ENCODE data around the gene TMEM209. TPM values are rescaled to one million over a fixed set of nuclear protein-coding genes. Genes with fewer than 3 reads are reported as not detected.

TMEM209 gene
- 4.8 and 6.0 TPM in 2 replicates for total RNA-seq (ENCODE audit: low replicate concordance)

DNA sequence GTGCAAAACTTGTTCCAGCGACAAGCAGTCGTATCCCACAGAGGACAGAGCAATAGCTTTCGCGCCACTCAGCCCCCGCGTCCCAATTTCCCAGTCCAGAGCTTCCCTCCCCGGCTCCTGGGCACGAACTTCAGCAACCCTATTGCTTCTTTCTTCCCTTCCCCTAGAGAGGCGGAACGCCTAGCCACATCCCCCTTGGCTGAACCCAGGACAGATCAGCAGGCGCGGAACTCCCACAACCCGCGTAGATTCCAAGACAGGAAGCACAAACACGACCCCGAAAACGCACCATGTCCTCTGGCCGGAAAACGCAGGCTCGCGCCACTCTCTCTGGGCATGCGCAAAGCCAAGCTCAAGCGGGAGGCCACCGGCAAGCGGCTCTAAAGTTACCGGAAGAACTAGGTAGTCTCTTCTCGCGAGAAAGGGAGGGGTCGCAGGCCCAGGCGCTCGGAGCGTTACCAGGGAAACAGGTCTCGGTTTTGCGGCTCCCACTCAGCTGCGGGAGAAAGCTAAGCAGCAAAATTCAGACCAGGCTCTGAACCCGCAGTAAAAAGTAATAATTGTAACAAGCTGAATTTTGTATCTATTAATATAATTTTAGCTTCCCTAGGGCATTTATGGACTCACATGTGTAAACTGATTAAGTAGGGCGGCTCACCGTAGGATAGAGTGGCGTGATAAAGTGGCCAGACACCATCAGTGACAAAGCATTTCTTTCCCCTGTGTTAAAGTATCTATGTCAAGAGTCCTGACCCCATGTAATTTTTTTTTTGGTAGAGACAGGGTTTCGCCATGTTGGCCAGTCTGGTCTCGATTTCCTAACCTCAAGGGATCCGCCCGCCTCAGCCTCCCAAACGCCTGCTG lies at the start of gene TMEM209:
Gene TMEM209 (minus strand): TSS at position 323 of the 864 bp plus-strand sequence. CDS start 31 bp downstream, at position 292.

DNA sequence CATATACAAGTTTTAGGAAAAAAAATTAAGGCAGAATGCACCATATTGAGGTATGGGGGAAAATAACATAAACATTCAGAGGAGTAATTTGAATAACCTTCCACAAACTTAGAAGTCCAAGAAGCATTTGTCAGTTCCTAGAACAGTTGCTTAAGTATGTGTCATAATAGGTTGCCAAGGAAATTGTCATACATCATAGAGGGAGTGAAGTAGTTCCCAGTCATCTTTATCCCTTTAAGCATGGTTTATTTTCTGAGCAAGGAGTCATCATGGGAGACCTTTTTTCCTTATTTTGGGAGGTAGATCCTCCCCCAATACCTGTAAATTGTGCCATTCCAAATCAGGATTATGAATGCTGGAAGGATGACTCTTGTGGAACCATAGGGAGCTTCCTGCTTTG lies 2.4 kb upstream of the TMEM209 start, which contains the start of gene SSMEM1:
Gene SSMEM1 (plus strand): TSS at position 219 of the 400 bp plus-strand sequence. CDS start 51 bp downstream, at position 270.

Other genes with a start within 250 kb of the TMEM209 start
- 11.0 and 13.2 TPM in 2 replicates for gene ZC3HC1, start 154.0 kb downstream of the TMEM209 start, total RNA-seq (ENCODE audit: low replicate concordance)
- gene KLHDC10, start 134.9 kb downstream of the TMEM209 start, total RNA-seq (ENCODE audit: low replicate concordance) = 26.8 and 47.4 TPM in 2 replicates
- not detected in 2 replicates for gene SSMEM1, start 2.5 kb upstream of the TMEM209 start, total RNA-seq (ENCODE audit: low replicate concordance)
- gene CPA2, start 61.5 kb upstream of the TMEM209 start, total RNA-seq (ENCODE audit: low replicate concordance) = 0.08 TPM in 1 of 2 replicates, not detected in the other
- gene CPA4, start 87.8 kb upstream of the TMEM209 start, total RNA-seq (ENCODE audit: low replicate concordance) = 52.9 and 72.7 TPM in 2 replicates
- gene CPA5, start 139.4 kb upstream of the TMEM209 start, total RNA-seq (ENCODE audit: low replicate concordance) = 0.08 and 0.12 TPM in 2 replicates
- gene CPA1, start 175.1 kb upstream of the TMEM209 start, total RNA-seq (ENCODE audit: low replicate concordance) = 0.15 and 0.35 TPM in 2 replicates
- 7.5 TPM in 2 replicates for gene CEP41, start 235.6 kb upstream of the TMEM209 start, total RNA-seq (ENCODE audit: low replicate concordance)

All from smooth muscle cell of the coronary artery (primary cell).